H1 (cell line): Measurements from ENCODE around the gene AGBL4. TPM values are rescaled to one million over a fixed set of nuclear protein-coding genes. Genes with fewer than 3 reads are reported as not detected.

Experiments
- CTCF ChIA-PET: fragments of 300-600 bp; sonication (Branson Sonifier 250); formaldehyde crosslinking; loops from one replicate; lab custom pipeline; 2021; ENCODE audit not compliant: partially characterized antibody; lab: Charles Lee
- POLR2A ChIA-PET: fragments of 300-600 bp; sonication (Branson Sonifier 250); formaldehyde crosslinking; loops from one replicate; lab custom pipeline; 2021; ENCODE audit warnings: inconsistent platforms; ENCODE audit not compliant: partially characterized antibody; lab: Charles Lee
- DNase-seq, 2 experiments: peaks; one replicate each; pipeline versions ENCODE4 v3.0.0 to v3.0.0-alpha.2; 2010 to 2022; ENCODE audit warnings: low spot score in 2 of 2, low read depth in 1 of 2, mixed read lengths in 1 of 2
- FAIRE-seq: peaks from 2 replicates; lab custom pipeline; 2011; peaks lifted over from hg19 to GRCh38; lab: Jason Lieb, UNC
- H2AFZ ChIP-seq: 2 replicates; pipeline ENCODE4 v1.8.1; 2012; ENCODE audit warnings: low read length, inconsistent platforms
- H2AK5ac ChIP-seq: 2 replicates; pipeline ENCODE4 v1.6.1; 2013; ENCODE audit warnings: low read depth, low read length
- H2BK120ac ChIP-seq: replicated peaks from 2 replicates; pipeline ENCODE3; 2013; ENCODE audit warnings: low read depth, low read length, inconsistent platforms
- H2BK12ac ChIP-seq: 2 replicates; pipeline ENCODE4 v1.6.1; 2013; ENCODE audit warnings: low read depth, low read length
- H2BK15ac ChIP-seq: 2 replicates; pipeline ENCODE4 v1.6.1; 2013; ENCODE audit warnings: low read length
- H2BK20ac ChIP-seq: 2 replicates; pipeline ENCODE4 v1.6.1; 2013; ENCODE audit warnings: low read length
- H2BK5ac ChIP-seq: 2 replicates; pipeline ENCODE4 v1.6.1; 2013; ENCODE audit warnings: low read depth, low read length
- H3K14ac ChIP-seq: 2 replicates; pipeline ENCODE4 v1.6.1; 2013; ENCODE audit warnings: inconsistent platforms; ENCODE audit not compliant: insufficient read length
- H3K18ac ChIP-seq: 2 replicates; pipeline ENCODE4 v1.6.1; 2013; ENCODE audit warnings: low read length; ENCODE audit errors: extremely low read depth
- H3K23ac ChIP-seq: 2 replicates; pipeline ENCODE4 v1.6.1; 2013; ENCODE audit warnings: inconsistent platforms; ENCODE audit not compliant: insufficient read length
- H3K23me2 ChIP-seq: 2 replicates; pipeline ENCODE4 v1.6.1; 2013; ENCODE audit warnings: low read depth, low read length
- H3K27ac ChIP-seq: 2 replicates; pipeline ENCODE4 v1.6.1; 2011; ENCODE audit warnings: low read depth, low read length, inconsistent platforms
- H3K27me3 ChIP-seq, 4 experiments: replicated peaks in 1 of 4; 1 replicate in 1 of 4; 2 replicates in 3 of 4; pipeline versions ENCODE4 v1.6.1 to v1.8.1; 2011 to 2013; ENCODE audit warnings: low read length in 3 of 4, mild to moderate bottlenecking in 3 of 4, inconsistent platforms in 2 of 4, mixed read lengths in 2 of 4, moderate library complexity in 1 of 4; ENCODE audit not compliant: control insufficient read depth in 3 of 4, insufficient read depth in 3 of 4; ENCODE audit errors: extremely low read depth in 1 of 4
- H3K36me3 ChIP-seq, 4 experiments: 2 replicates each; pipeline versions ENCODE4 v1.6.1 to v1.8.1; 2011 to 2013; ENCODE audit warnings: mild to moderate bottlenecking in 4 of 4, low read length in 3 of 4, moderate library complexity in 2 of 4, control low read depth in 1 of 4, inconsistent platforms in 1 of 4; ENCODE audit not compliant: insufficient read depth in 4 of 4, control insufficient read depth in 2 of 4
- H3K4ac ChIP-seq: replicated peaks from 2 replicates; pipeline ENCODE3; 2013; ENCODE audit warnings: low read length, low read depth, mixed read lengths, inconsistent platforms; ENCODE audit not compliant: insufficient read length
- H3K4me1 ChIP-seq, 4 experiments: replicated peaks in 1 of 4; 1 replicate in 1 of 4; 2 replicates in 3 of 4; pipeline versions ENCODE4 v1.6.1 to v1.8.1; 2011 to 2013; ENCODE audit warnings: low read length in 3 of 4, inconsistent platforms in 2 of 4, mixed read lengths in 1 of 4; ENCODE audit not compliant: insufficient read depth in 4 of 4, control insufficient read depth in 3 of 4
- H3K4me2 ChIP-seq, 2 experiments: 2 replicates each; pipeline versions ENCODE4 v1.6.1 to v1.8.1; 2011 to 2013; ENCODE audit warnings: low read depth in 2 of 2, low read length in 2 of 2, control low read depth in 1 of 2, inconsistent platforms in 1 of 2, mild to moderate bottlenecking in 1 of 2; ENCODE audit not compliant: insufficient read depth in 1 of 2
- H3K4me3 ChIP-seq, 4 experiments: fragments of 200-600, 300-600 bp in 1 of 4; sonication (generic), shearing (Covaris generic), sonication (Bioruptor Twin) in 1 of 4; 2 replicates each; pipeline versions ENCODE4 v1.5.1 to v1.8.1; 2011 to 2016; ENCODE audit warnings: low read length in 4 of 4, low read depth in 3 of 4, control low read depth in 2 of 4, inconsistent platforms in 2 of 4, mild to moderate bottlenecking in 2 of 4, mixed read lengths in 1 of 4, moderate library complexity in 1 of 4; ENCODE audit not compliant: insufficient read depth in 2 of 4; ENCODE audit errors: extremely low read depth in 1 of 4
- H3K56ac ChIP-seq: replicated peaks from 2 replicates; pipeline ENCODE3; 2013; ENCODE audit warnings: low read depth, mild to moderate bottlenecking, mixed read lengths, low read length, inconsistent platforms; ENCODE audit not compliant: insufficient read length
- H3K79me1 ChIP-seq: 2 replicates; pipeline ENCODE4 v1.6.1; 2013; ENCODE audit warnings: low read depth, low read length, control low read depth
- H3K79me2 ChIP-seq, 2 experiments: 2 replicates each; pipeline versions ENCODE4 v1.6.1 to v1.8.1; 2012 to 2013; ENCODE audit warnings: low read length in 2 of 2, mild to moderate bottlenecking in 2 of 2, inconsistent platforms in 1 of 2; ENCODE audit not compliant: insufficient read depth in 2 of 2, control insufficient read depth in 1 of 2
- H3K9ac ChIP-seq, 4 experiments: replicated peaks in 1 of 4; 1 replicate in 1 of 4; 2 replicates in 3 of 4; pipeline versions ENCODE4 v1.6.1 to v1.8.1; 2011 to 2013; ENCODE audit warnings: low read depth in 3 of 4, low read length in 3 of 4, control low read depth in 2 of 4, mild to moderate bottlenecking in 2 of 4, moderate library complexity in 2 of 4, inconsistent platforms in 1 of 4; ENCODE audit errors: extremely low read depth in 1 of 4
- H3K9me3 ChIP-seq, 2 experiments: 2 replicates each; pipeline versions ENCODE4 v1.6.1 to v1.8.1; 2012 to 2013; ENCODE audit warnings: mild to moderate bottlenecking in 2 of 2, moderate library complexity in 2 of 2, control low read depth in 1 of 2, inconsistent platforms in 1 of 2, low read depth in 1 of 2, low read length in 1 of 2, mixed read lengths in 1 of 2; ENCODE audit not compliant: insufficient read depth in 2 of 2
- H4K20me1 ChIP-seq, 2 experiments: replicated peaks in 1 of 2; 2 replicates each; pipeline versions ENCODE3 to v1.8.1; 2011 to 2013; ENCODE audit warnings: inconsistent platforms in 2 of 2, low read length in 2 of 2, mild to moderate bottlenecking in 1 of 2; ENCODE audit not compliant: insufficient read depth in 2 of 2, control insufficient read depth in 1 of 2
- H4K5ac ChIP-seq: 2 replicates; pipeline ENCODE4 v1.6.1; 2013; ENCODE audit warnings: low read length, low read depth, mixed read lengths, inconsistent platforms; ENCODE audit not compliant: insufficient read length
- H4K8ac ChIP-seq: 2 replicates; pipeline ENCODE4 v1.8.0; 2013; ENCODE audit warnings: mild to moderate bottlenecking, moderate library complexity, low read length, inconsistent platforms; ENCODE audit not compliant: insufficient read depth; ENCODE audit errors: extremely low read depth
- H4K91ac ChIP-seq: replicated peaks from 2 replicates; pipeline ENCODE3; 2013; ENCODE audit warnings: low read length, mixed read lengths, inconsistent platforms; ENCODE audit not compliant: insufficient read length
- CHD1 ChIP-seq: IDR thresholded peaks from 2 replicates; pipeline ENCODE4 v1.6.1; 2012; ENCODE audit warnings: low read depth, low read length, improper control_type of control experiment
- KDM4A ChIP-seq: IDR thresholded peaks from one replicate; pipeline ENCODE4 v1.7.1; 2012; ENCODE audit warnings: low read depth, mild to moderate bottlenecking, moderate library complexity, low read length, inconsistent platforms; ENCODE audit not compliant: severe bottlenecking
- WGBS, 2 experiments: shearing (Covaris generic) in 1 of 2; methylation state at CpG; one replicate each; pipeline versions ENCODE4 v1.1.6 to v1.1.7; 2013 to 2015; ENCODE audit warnings: low lambda C conversion rate in 2 of 2, mixed read lengths in 2 of 2, inconsistent platforms in 1 of 2, low coverage in 1 of 2, missing lambda C conversion rate in 1 of 2; ENCODE audit not compliant: insufficient replicate concordance in 2 of 2, insufficient coverage in 1 of 2, insufficient read length in 1 of 2; ENCODE audit errors: extremely low coverage in 1 of 2, missing lambda C conversion rate in 1 of 2; 5-methylcytosine and 5-hydroxymethylcytosine counted together
- polyA plus RNA-seq, 7 experiments: library from polyadenylated mRNA; depleted of rRNA in 3 of 7; stranded (reverse) in 5 of 7; unstranded in 2 of 7; fragments of >200 nt in 5 of 7; fragments of 200-250 nt in 2 of 7; gene quantifications; 1 replicate in 5 of 7; 2 replicates in 1 of 7; 4 replicates in 1 of 7; pipeline versions ENCODE4 v1.2.1 to v1.2.3, GENCODE V29; 2011 to 2013; ENCODE audit warnings: missing spikeins in 2 of 7, mixed read lengths in 2 of 7
- total RNA-seq: library from RNA; stranded (reverse); fragmentation: NEBNext Ultra II Directional; extraction: Animal tissue kit (Norgen Biotek cat#: 25700); gene quantifications from 2 replicates; pipeline ENCODE4 v1.2.1, GENCODE V29; 2021

The AGBL4 gene
- total and polyA plus RNA-seq, 2 of the 8 experiments (the other 6 are each of a cell fraction or from before 2014, with no cell fraction given): 0.41 to 0.45 TPM

- H3K79me1 ChIP-seq: no peaks in the 10 kb centered on the region
- 83% methylated on average over 5 of the region's 5 CpGs; no CpG with 5 or more reads in 1 of the 2 experiments for WGBS, 2 experiments
- H2BK5ac ChIP-seq: no peak overlapping the region
- no peak overlapping the region for H2BK12ac ChIP-seq
- no peak overlapping the region for H4K5ac ChIP-seq
- no peak overlapping the region for H3K4me3 ChIP-seq
- no peak overlapping the region for H2AFZ ChIP-seq
- H2AK5ac ChIP-seq: no peak overlapping the region
- H3K4me1 ChIP-seq: no peaks in the 10 kb centered on the region
- no peak overlapping the region for H3K4ac ChIP-seq
- H4K91ac ChIP-seq: no peak overlapping the region
- no peak overlapping the region for H3K18ac ChIP-seq
- H2BK15ac ChIP-seq: no peak overlapping the region
- no peaks in the 10 kb centered on the region for H3K79me2 ChIP-seq
- H3K56ac ChIP-seq: no peak overlapping the region
- H3K27me3 ChIP-seq: no peaks in the 10 kb centered on the region
- FAIRE-seq (no peak), DNase-seq (no peak)
- H3K4me2 ChIP-seq: no peak overlapping the region
- H3K9ac ChIP-seq: no peak overlapping the region
- H2BK120ac ChIP-seq: no peak overlapping the region
- POLR2A ChIA-PET: no interaction called here
- H3K9me3 ChIP-seq: peaks cover 66 to 74% of the 10 kb centered on the region in 2 experiments
- no peak overlapping the region for H3K23ac ChIP-seq
- H4K20me1 ChIP-seq: no peaks in the 10 kb centered on the region
- H4K8ac ChIP-seq: no peak overlapping the region
- CTCF ChIA-PET: no interaction called here
- no peaks in the 10 kb centered on the region; the same call in 1 of the 2 replicates for H3K23me2 ChIP-seq
- no peak overlapping the region for H3K14ac ChIP-seq
- H3K36me3 ChIP-seq: no peaks in the 10 kb centered on the region
- no peak for TF ChIP-seq KDM4A
- TF ChIP-seq CHD1: no peak
- no peak overlapping the region for H3K27ac ChIP-seq
- no peak overlapping the region for H2BK20ac ChIP-seq
Measured at GRCh38 chr1:49606082-49606481, 417.7 kb downstream of the AGBL4 start.
